Posterior cingulate gyrus (tissue), 11 donors: ENCODE data around the gene IRX3.

Source experiments
- DNase-seq, 10 donors: peaks; one replicate each; pipeline versions ENCODE4 v3.0.0 to v3.0.0-alpha.2; 2020 to 2021; ENCODE audit warnings: mixed read lengths in 3 of 10
- intact Hi-C: fragments of 100-400 bp; cut with DNase I; formaldehyde crosslinking; loops from one replicate; pipeline ENCODE4 v1.15.1; 2023

The IRX3 gene

DNA sequence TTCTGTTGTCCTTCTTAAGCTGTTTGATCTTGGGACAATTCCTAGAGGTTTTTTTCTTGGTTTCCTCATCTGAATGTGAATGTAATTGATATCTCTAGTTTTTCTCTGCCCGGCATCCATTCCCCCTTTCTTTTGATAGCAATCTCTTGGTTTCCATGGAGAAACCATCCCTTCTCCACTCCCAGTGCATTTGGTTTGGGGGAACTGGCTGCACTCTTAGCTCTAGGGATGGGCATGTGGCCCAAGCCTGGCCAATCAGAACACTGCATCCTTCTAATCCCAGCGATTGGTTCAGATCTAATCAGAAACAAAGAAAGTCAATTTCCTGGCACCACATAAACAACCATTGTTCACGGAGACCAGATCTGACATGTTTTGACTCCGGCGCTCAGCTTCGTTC, 45.1 kb downstream of the IRX3 start:
- DNase-seq, result no peak

DNA sequence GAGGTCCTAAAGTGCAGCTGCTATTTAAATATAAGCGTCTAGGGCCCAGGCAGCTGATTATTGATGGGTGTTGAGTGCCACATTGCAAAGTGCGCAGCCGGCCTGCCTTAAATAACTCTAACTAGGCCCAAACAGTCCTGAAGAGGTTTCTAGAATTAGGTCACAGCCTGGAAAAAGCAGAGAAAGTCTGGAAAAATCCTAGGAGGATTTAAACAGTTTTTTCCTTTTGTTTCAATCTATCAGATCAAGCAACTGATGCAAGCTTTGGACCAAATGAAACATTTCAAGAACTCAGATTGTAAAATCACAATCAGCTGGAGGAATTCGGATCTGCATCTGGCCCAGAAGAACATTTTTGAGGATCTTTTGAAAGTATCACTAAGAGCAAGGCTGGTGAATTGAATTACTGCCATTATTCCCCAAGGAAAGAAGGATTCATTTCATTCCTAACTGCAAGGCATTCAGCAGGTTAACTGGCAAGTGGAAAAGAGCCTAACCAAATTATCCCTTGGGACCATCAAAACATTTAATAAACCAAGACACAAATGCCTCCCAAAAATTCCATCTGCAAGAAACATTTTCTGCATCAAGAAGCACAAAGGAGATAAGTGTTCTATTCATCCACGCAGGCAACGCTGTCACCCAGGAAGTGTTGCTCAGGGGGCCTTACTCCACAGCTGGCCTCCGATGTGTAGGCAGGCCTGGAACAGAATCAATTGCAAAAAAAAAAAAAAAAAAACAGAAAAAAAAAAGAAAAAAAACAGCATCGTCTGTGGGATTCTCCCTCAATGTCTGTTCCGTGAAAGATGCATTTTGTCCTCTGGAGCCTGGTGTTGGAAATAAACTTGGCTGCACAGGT, 46.1 kb downstream of the IRX3 start:
- intact Hi-C loops, result no loop called here

More for the DNA sequence above, 45.1 kb downstream of the IRX3 start:
- intact Hi-C loops, result no loop called here

DNA sequence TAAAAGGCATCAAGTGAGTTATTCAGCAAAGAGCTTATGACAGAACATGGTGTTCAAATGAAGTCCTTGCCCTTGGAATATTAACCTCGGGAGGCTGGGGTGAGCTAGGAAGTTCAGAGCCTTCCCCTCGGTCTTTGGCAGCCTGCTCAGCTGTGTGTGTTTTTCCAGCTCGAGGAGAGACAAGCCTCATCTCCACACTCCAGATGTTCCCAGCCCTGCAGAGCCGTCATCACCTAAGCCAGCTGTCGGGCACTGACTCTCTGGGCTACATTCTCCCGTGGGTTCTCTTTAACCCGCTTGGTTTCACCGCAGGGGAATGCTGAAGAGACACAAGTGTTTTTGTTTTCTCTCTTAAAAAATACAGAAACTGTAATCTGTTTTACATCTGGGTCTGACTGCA, 47.1 kb downstream of the IRX3 start:
- DNase-seq, result no peak

More for the DNA sequence above, 46.1 kb downstream of the IRX3 start:
- no peak for DNase-seq

DNA sequence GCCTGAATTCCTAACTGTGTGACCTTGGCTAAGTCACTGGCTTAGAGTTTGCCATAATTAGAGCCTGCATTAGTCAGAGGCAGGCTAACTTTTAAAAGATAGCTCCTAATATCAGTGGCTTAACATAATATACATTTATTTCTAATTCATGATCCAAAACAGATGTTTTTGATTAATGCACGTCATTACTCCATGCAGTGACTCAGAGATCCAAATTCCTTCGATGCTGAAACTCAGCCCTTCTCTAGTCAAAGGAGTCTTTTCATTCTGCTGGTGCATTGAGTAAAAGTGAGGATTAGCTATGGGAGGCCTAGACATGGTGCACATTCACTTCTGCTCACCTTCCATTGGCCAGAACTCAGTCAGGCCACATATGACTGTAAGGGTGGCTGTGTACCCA, 49.8 kb downstream of the IRX3 start:
- no peak for DNase-seq
- intact Hi-C loops, result no loop called here

More for the DNA sequence above, 47.1 kb downstream of the IRX3 start:
- intact Hi-C loops, result no loop called here

DNA sequence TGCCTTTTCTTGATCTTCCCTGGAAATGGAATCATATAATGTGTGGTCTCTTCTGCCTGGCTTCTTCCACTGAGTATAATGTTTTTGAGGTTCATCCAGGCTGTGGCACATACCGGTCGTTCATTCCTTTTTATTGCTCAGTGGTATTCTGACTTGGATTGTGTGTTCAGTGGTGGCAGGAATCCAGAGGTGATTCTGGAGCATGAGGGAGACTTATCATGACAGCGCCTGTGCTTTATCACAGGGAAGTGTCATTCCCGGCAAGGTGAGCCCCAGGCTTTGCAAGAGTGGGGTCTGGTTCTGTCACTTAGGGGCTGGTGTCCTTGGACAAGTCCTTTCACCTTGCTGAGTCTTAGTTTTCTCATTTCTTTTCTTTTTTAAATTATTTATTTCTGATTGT, 53.0 kb downstream of the IRX3 start:
- no peak for DNase-seq
- intact Hi-C loops, result no loop called here
